RPMI8226 (cell line): Measurements from ENCODE around the gene TMTC2.

Experiments used
- DNase-seq: peaks from one replicate; pipeline ENCODE4 v3.0.0-alpha.2; 2015

TMTC2 gene

DNA sequence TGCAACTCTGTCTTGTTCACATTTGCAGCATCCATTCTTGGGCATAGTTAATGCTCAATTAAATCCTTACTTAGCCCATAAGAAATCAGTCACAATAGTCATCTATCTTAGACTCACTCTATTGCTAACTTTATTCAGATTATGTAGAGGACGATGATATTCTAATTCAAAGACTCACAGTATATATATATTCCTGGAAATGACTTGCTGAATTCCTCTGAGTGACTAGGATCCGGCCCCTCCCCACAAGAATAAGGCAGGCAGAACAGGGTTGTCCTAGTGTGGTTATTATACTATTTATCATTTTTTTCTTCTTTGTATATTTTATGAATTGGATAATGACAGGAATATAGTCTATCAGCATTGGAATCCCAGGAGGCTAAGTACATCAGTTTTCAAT, 275.1 kb downstream of the TMTC2 start:
- DNase-seq: no peak

DNA sequence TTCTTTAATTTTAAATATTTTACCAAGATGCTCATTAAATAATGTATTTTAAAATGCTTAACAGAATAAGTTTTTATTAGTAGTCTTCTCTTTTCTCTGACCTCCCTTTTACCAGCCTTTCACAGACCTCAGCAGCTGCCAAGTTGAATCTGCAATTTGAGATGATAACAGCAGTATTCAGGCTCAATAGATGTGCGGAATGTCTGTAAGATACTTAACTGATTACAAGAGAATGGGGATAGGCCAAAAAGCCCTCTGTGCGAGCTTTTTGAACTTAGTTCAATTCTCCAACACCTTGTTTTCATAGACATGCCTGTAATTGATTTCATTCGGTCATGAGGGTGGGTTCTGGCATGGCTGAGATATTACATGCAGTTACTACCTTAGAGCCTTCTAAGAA, 277.2 kb downstream of the TMTC2 start:
- DNase-seq: no peak

DNA sequence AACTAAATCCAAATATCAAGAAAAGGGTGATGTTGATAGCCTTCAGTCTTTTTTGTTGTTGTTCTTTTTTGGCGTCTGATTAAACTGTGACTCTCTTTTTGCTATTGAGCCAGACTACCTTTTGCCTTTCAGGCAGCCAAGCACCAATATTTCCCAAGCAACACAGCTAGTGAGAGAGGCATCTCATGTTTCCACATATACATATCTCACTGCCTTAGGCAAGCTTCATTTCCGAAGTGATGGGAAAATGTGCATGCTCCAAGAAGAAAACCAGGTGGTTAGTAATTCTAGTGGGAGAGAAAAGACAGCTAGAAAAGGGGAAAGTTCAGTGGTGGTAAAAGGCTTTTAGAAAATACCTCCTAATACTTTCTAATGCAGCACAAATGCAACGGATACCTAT, 277.7 kb downstream of the TMTC2 start:
- no peak for DNase-seq

DNA sequence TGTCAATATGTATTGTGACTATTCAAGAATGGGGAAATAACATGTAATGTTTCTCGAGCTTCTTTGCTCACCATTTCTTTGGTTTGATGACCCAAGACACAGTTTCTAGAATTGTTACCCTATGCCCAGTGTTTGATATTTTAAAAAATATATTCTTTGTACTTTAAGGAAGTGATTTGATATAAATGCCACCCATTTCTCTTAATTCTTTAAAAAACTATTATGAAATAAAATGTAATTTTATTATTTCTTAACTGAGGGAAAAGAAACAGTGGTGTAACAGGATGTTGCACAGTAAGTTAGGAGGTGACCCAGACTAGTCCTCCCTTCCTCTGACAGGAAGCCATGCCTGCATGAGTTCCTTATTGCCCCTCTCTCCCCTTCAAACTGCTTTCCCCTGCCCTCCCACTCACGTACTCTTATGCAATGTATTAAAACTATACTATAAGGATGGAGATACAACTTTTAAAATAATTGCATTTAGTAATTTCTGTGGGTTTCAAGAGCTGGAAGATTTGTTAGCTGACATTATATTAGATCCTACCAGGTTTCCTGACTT, 279.4 kb downstream of the TMTC2 start:
- no peak for DNase-seq

DNA sequence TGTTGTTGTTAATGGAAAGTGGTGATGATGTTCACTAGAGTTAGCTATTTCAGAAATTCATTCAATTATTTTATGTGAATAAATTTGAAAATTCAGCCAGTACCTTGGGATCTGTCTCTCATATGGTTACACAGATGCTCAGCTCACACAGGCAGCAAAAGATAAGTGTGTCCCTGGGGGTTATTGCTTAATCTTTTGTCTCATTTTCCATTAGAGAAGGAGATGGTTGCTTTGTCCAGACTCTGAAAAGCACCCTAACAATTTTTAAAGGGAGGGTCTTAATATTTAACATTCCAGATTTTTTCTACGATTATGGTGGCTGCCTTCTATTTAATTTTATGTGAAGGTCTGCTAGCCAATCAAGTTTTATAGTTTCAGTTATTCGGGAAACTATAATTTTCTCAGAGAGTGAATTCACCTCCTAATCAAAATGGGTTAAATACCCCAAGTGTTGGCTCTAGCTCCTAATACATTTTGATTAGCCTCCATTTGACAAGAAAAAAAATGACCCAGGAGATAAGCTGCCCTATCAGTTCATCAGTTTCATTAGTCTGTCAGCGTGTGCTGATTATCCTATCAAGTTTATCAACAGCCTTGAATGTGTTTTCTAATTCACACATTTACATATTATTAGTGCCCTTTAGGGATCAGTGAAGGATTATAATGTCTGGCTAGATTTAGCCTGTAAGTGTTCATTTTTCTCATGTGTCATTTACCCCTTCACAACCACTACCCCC, 282.1 kb downstream of the TMTC2 start:
- DNase-seq: no peak

DNA sequence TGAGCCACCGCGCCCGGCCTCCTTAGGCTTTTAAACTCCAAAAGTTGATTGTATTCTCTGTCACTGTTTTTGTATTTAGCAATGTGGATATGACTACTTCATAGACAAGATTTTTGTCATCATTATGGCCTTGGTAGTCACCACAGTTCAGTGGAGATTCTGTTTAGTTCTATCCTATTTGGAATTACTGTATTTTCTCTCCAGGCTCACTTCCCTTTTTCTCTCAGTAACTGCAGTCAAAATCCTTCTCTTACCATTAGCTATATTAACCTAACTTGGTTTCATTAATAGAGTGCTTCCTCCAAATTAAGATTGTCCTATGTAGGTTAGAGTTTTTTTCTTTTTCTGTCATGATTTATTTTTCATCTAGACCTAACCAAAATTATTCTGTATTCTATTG, 283.9 kb downstream of the TMTC2 start:
- DNase-seq: no peak

DNA sequence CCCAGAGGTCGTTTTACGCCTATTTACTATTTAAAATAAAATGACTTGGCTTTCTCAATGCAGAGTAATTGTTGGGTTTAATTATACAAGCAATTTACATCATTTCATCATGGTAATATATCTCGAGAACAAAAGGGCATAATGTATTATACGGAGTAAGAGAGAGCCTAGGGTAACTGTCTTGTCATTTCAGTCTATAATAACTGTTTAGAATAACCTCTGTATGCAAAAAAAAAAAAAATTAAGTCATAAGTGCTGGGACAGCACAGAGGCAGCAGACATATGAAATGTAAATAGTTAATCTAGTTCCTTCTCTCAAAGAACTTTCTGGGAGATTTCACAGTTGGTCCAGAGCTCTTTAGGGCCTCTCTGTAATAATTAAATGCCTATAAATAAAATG, 284.9 kb downstream of the TMTC2 start:
- no peak for DNase-seq

DNA sequence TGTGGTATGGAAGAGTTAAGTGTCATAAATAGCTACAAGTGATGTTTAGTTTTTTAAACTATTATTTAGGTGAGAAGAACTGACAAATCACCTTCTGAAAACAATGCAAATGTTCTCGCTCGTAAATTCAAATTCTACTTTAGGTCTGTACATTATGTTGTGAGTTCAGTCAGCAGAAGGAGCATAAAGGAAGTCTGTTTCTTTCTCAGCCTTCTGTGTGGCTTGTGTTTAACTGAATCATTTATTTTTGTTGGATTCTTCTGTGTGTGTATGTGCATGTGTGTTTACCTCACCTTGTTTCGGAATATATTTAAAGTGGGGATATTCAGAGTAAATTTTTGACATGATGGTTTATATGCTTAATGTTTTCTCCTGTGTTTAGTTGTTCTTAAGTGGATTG, 285.9 kb downstream of the TMTC2 start:
- DNase-seq: no peak

DNA sequence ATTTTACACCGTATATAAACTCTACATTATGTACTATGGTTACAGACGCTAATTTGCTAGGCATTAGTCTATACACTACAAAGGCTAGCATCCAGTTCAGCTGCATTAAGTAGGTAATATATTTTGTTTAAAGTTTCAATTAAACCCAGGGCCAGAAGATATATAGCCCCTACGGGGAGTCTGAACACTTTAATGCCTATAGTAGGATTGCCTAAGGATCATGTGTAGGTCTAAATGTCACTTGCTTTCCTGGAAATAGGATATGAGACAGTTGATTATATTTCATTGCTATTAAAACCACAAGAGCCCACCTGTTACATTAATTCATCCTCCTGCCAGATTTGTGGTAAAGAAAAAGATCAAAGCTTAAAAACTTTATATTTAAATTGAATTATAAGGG, 286.9 kb downstream of the TMTC2 start:
- no peak for DNase-seq

DNA sequence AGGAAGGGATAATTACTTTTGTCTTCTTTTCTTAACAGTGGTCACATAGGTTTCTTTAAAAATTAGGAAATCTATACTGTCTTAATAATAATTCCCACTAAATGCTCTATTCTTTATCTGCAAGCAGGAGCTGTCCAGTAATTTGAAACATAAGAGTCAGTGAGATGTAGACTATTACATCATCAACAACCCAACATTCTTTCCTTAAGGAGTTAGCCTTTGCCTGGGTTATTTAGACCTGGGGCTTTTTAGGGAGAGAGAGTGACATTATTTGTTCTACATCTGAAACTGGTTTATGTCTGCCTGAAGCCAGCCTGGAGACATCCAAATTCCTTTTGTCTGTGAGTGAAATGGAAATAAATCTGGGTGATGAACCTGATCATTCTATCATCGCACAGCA, 294.4 kb downstream of the TMTC2 start:
- no peak for DNase-seq

DNA sequence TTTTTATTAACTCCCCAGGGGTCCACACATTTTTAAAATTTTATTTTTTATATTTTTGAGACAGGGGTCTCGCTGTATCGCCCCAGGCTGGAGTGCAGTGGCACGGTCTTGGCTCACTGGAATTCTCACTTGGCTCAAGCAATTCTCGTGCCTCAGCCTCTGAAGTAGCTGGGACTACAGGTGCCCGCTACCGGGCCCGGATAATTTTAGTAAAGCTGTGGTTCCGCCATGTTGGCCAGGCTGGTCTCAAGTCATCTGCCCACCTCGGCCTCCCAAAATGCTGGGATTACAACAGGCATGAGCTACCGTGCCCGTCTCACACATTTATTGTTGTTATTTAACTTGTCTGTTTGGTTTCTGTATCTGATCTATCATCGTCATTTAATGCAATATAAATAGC, 307.4 kb downstream of the TMTC2 start:
- DNase-seq: no peak

DNA sequence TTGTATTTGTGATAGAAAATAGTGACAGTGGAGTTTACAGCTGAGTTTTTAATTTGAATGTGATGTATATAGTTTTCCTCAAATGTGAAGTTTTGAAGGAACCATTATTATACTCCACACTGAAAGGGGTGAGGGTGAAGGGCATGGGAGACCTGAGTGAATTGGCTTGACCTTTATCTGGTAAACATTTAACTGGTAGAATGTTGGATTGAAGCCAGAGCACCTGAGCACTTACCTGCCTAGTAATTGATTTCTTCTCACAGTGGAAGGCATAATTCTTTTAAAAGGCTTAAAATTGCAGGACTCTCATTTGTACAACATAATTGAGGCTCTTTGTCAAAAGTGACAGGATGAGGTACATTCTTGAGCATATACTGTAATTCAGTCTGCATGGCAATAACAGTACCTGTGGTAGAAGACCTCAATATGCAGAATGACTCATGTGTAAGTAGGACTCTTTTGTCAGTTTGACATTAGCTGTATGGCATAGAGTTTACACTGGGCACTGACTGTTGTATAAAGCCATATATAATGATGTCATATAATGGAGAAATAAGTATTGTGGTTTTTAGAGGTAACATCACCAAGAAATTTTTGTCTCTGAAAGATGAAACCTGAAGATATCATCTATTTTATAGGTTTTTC, 309.6 kb downstream of the TMTC2 start:
- peak; percentile 5 for DNase-seq

DNA sequence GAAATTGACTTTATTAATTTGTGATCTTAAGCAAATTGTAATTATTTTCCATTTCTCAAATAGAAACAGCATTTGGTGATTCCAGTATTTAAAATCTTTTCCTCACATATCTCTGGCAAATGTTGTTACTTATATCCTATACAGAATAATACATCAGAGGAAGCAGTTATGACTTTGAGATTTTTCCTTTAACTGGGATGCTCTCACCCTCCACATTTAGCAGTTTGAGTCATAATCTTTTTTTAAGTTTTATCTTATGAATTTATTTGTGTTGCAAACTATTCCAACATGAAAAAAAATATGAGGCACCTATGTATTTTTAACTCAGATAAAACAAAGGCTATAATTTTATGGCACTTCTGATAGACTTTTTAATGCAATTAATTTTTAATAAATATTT, 311.8 kb downstream of the TMTC2 start:
- DNase-seq: no peak

DNA sequence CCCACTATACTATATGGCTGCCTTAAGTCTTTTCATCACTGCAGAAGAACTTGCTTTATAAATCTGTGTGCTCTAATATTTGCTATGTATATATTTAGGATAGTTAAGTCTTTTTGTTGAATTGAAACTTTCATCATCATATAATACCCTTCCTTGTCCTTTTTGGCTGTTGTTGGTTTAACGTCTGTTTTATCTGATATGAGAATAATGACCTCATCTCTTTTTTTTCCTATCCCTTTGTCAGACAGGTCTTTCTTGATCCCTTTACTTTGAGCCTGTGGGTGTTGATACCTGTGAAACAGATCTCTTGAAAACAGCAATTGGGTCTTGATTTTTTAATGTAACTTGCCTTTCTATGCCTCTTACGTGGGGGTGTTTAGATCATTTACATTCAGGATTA, 316.3 kb downstream of the TMTC2 start:
- DNase-seq: no peak

DNA sequence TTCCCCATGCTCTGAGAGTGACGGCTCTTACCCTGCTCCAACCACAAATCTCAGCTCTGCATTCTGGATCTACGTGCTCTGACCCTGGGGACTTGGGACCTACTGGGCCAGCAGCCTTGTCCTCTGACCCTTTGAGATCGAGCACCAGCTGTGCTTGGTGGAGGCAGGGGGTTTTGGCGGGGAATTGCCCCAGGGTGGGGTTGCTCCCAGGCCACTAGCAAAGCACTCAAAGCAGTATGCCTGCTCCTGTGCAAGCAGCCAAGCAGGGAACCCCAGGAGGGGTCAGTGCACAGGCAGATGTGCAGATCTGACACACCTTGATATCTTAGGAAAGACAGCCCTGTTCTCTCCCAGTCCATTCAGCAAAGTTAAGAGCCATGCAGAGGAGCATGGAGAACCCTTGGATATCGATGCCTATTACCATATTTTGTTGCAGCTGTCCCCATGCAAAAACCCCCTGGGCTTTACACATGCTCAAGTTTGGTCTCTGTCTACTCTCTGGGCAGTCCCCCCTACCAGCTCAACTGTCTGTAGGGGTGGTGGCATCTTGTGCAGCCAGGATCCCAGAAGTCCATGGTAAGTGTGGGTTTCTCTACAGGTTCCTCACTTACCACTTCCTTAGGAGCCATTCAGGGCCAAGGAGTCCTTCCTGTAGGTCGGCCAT, 319.0 kb downstream of the TMTC2 start:
- DNase-seq: no peak

DNA sequence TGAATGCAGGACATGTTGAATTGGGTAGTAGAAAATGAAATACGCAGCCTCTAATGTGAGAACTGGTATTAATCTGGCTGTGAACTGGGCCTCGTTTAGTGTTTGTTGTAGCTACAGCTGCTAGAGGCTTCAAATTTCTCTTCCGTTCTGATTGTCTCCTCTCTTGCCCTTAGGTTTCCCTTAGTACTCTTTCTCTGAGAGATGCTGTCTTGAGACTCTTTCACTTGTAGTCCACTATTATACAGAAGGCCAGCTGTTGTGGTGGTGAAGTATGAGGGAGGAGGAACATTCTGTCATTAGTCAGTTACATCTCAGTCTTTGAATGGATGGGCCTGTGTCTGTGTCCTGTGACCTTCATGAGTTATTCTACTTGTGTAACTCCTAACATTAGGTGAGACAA, 322.0 kb downstream of the TMTC2 start:
- no peak for DNase-seq

DNA sequence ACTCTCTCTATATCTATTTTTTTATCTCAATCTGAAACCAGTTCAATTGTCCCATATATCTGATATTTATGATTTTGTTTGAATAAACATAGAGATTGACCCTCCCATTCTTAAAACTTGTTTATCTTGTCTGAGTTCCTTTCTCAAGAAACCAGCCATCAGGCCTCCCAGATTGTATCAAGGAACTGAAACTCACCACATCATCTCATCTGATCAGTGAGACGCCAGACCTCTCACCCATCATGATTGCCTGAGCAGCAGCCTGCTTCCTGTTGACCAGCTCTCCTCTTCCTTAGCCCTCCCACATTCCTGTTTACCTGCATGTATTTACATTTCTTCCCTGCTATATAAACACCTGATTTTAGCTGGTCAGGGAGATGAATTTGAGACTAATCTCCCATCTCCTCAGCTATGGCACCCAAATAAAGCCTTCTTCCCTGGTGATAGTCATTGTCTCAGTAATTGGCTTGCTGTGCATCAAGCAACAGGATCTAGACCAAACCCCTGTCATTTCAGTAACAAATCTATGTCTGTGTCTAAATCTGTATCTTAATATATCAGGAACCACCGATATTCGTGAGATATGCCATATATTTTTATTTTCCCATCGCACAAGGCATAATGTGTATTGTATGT, 323.6 kb downstream of the TMTC2 start:
- peak; percentile 31 for DNase-seq

DNA sequence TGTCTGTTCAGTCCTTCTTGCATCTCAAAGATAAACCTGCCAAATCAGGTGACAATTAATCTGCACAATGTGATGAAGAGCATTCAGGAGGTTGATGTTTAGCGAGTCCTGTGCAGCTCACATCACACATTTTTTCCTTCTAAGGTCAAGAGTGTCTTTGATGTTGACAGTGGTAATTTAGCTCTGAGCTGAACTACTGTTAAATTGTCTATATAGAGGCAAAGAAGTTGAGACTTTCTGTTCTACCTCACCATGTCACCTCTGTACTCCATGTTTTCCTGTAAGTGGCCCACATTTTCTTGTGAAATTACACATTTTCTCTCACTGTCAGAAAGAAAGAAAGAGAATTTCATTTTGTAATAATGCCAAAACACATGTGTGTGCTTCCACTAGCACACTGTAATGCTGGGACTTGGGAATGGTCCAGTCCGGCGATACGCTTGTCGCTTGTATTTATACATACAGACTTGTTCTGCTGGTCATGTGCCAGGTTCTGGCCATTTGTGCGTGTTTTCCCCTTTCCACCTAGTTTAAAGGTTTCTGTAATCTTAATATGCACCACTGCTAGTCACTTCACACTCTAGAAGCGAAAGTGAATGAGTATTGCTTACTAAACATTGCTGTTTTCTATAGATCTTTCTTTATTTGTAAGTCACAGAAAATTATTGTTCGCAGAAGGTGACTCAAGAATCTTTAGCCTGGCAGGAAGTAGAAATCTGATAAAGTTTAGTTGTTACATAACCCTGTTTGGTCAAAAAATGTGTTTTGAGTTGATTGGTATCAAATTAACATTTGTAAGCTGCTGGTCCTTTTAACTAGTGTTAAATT, 328.9 kb downstream of the TMTC2 start:
- no peak for DNase-seq

DNA sequence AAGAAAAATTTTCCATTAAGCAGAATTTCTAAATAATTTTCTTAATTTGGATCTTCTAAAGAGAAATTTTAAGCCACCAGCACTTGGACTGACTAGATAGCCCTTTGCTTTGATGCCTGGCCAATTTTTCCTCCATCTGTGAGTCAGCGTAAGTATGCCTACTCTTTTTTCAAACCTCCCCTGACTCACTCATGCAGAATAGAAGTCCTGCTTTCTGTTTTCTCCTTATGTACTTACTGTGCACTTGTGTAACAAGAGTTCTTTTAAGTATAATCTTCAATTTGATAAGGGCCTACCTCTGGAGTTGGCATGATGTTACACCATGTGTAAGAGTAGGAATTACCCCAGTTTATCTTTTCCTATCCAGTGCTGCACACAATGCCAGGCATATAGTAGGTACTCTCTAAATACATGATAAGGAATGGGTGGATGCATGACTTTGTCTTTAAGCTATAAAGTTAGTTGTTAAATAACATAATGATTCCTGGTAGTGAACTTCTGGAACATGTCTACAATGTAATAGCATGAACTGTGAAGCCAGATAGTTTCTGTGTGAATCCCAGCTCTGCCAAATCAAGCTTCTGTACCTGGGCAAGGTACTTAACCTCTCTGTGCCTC, 329.6 kb downstream of the TMTC2 start:
- DNase-seq: no peak

DNA sequence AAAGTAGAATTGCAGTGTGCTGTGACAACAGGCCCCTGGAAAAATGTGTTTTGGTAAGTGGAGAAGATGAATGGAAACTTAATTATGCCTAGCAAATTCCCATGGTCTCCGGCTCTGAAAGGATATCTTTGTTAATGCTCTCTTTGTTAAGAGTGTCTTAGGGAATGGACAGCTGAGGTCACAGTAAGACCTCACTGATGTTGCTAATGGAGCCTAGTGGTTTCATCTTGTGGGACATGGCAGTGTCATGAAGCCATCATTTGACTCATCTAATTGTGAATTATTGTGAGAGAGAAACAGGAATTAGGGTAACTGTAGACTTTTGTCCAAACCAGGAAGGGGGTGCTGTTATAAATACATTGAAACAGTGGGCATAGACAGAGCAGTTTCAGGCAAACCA, 330.3 kb downstream of the TMTC2 start:
- DNase-seq: no peak

DNA sequence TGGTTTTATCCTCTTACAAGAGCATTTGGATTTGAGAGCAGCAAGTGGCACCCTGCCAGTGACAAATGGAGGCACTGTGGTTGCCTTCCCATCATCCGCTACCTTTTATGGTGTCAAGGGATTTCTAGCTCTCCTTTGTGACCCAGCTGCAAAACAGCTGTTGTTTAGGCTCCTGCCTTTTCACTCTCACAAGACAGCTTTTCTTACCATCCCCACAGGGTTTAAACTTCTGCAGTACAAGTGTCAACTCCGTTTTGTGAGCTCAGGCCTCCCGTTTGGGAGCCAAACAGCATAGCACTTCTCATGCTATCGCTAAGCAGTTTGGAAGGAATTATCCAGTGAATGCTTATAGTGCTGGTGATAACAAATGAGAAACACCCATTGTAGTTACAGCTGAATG, 331.4 kb downstream of the TMTC2 start:
- no peak for DNase-seq

DNA sequence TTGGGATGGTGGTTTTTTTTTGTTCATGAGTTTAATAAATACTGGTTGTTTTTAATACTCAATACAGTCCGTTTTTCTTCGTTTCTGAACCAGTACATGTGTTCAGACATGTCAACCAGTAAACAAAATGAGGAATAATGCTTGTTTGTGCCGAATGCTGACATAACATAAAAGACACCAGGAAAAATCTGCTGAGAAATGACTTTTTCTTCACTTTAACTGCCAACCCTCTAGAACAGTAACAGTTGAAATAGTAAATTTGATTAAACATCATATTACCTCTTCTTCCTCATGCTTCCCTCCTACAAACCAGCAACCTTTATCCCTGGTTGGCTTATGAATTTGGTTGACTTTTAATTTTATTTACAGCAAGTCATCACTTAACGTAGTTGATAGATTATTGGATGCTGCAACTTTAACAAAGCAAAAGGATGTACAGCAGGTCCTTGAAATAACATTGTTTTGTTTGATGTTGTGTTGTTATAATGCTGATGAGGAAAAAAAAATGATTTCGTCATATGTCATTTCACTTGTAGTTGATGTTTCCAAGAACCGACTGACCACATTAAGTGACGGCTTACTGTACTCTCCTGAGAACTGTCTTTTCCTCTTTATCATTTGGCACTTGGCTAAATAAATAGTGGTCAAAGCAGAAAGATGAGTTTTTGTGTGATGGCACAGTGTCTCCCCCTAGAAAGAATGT, 340.5 kb downstream of the TMTC2 start:
- peak; percentile 7 for DNase-seq
